ENCODE results near the gene LMF1.

LMF1 gene

GRCh38 chr16:970766-971581 is at the start of gene LMF1:
TSS of gene LMF1 (minus strand) at chr16:970984. CDS start at chr16:970980, 4 bp downstream.
- DNase-seq, result peak; percentile 88

GRCh38 chr16:1020091-1020399 is 49.3 kb upstream of the LMF1 start:
- DNase-seq, result no peak

GRCh38 chr16:1019231-1020090 is 48.7 kb upstream of the LMF1 start:
- DNase-seq, result no peak

GRCh38 chr16:1018447-1019198 is 47.8 kb upstream of the LMF1 start:
- no peak for DNase-seq

- no peak for DNase-seq
Observed at GRCh38 chr16:1014771-1015495, 44.1 kb upstream of the LMF1 start.

- DNase-seq, result no peak
Observed at GRCh38 chr16:1014221-1014620, 43.4 kb upstream of the LMF1 start.

GRCh38 chr16:1013593-1013900 is 42.8 kb upstream of the LMF1 start:
- no peak for DNase-seq

GRCh38 chr16:1012722-1013592 is 42.2 kb upstream of the LMF1 start:
- DNase-seq, result no peak

GRCh38 chr16:1012135-1012534 is 41.4 kb upstream of the LMF1 start:
- no peak for DNase-seq

GRCh38 chr16:1011316-1012082 is 40.7 kb upstream of the LMF1 start:
- DNase-seq, result no peak

- DNase-seq, result no peak
Observed at GRCh38 chr16:1010815-1011214, 40.0 kb upstream of the LMF1 start.

- no peak for DNase-seq
Observed at GRCh38 chr16:1010251-1010650, 39.5 kb upstream of the LMF1 start.

- no peak for DNase-seq
Observed at GRCh38 chr16:1009358-1010150, 38.8 kb upstream of the LMF1 start.

- DNase-seq, result no peak
Observed at GRCh38 chr16:1008085-1008484, 37.3 kb upstream of the LMF1 start.

- DNase-seq, result no peak
Observed at GRCh38 chr16:1007284-1007850, 36.6 kb upstream of the LMF1 start.

- no peak for DNase-seq
Observed at GRCh38 chr16:1006781-1007180, 36.0 kb upstream of the LMF1 start.

GRCh38 chr16:1005286-1005685 is 34.5 kb upstream of the LMF1 start:
- no peak for DNase-seq

- DNase-seq, result no peak
Observed at GRCh38 chr16:1003391-1004347, 32.9 kb upstream of the LMF1 start.
